ENCODE results near the gene ACOT4.
"Not testable (repeated sequence)": the region's sequence is repeated elsewhere in the genome, so short reads cannot be mapped to it uniquely, and the experiment has no call there.

Gene ACOT4

GRCh38 chr14:73591690-73592449, at the start of gene ACOT4:
Gene ACOT4, plus strand, starts transcription at chr14:73591873. Its CDS starts 87 bp downstream, at chr14:73591960.
- peak; percentile 44 for DNase-seq (ENCODE audit: low read depth)

GRCh38 chr14:73542961-73543360, 48.7 kb upstream of the ACOT4 start:
- DNase-seq (ENCODE audit: low read depth), result not testable (repeated sequence)

- DNase-seq (ENCODE audit: low read depth), result not testable (repeated sequence)
Measured at GRCh38 chr14:73545353-73545752, 46.3 kb upstream of the ACOT4 start.

GRCh38 chr14:73549097-73549496, 42.6 kb upstream of the ACOT4 start:
- DNase-seq (ENCODE audit: low read depth), result not testable (repeated sequence)

- DNase-seq (ENCODE audit: low read depth), result not testable (repeated sequence)
Measured at GRCh38 chr14:73549889-73550524, 41.7 kb upstream of the ACOT4 start.

- no peak for DNase-seq (ENCODE audit: low read depth)
Measured at GRCh38 chr14:73553845-73554244, 37.8 kb upstream of the ACOT4 start.

- DNase-seq (ENCODE audit: low read depth), result not testable (repeated sequence)
Measured at GRCh38 chr14:73557201-73557600, 34.5 kb upstream of the ACOT4 start.

- DNase-seq (ENCODE audit: low read depth), result not testable (repeated sequence)
Measured at GRCh38 chr14:73558238-73558637, 33.4 kb upstream of the ACOT4 start.

- not testable (repeated sequence) for DNase-seq (ENCODE audit: low read depth)
Measured at GRCh38 chr14:73562256-73562655, 29.4 kb upstream of the ACOT4 start.

GRCh38 chr14:73562696-73563095, 29.0 kb upstream of the ACOT4 start:
- not testable (repeated sequence) for DNase-seq (ENCODE audit: low read depth)

GRCh38 chr14:73566431-73566830, 25.2 kb upstream of the ACOT4 start:
- not testable (repeated sequence) for DNase-seq (ENCODE audit: low read depth)

- DNase-seq (ENCODE audit: low read depth), result not testable (repeated sequence)
Measured at GRCh38 chr14:73566935-73567334, 24.7 kb upstream of the ACOT4 start.

- DNase-seq (ENCODE audit: low read depth), result no peak
Measured at GRCh38 chr14:73567358-73567757, 24.3 kb upstream of the ACOT4 start.

GRCh38 chr14:73567951-73568885, 23.5 kb upstream of the ACOT4 start:
- DNase-seq (ENCODE audit: low read depth), result no peak

- DNase-seq (ENCODE audit: low read depth), result not testable (repeated sequence)
Measured at GRCh38 chr14:73568886-73569184, 22.8 kb upstream of the ACOT4 start.

- peak; percentile 67 for DNase-seq (ENCODE audit: low read depth)
Measured at GRCh38 chr14:73569185-73569958, 22.3 kb upstream of the ACOT4 start, which contains the start of gene ACOT2. Gene ACOT2, plus strand, starts transcription at chr14:73569213. Its CDS starts 28 bp downstream, at chr14:73569241.

GRCh38 chr14:73570913-73571312, 20.8 kb upstream of the ACOT4 start:
- peak; percentile 41 for DNase-seq (ENCODE audit: low read depth)

- DNase-seq (ENCODE audit: low read depth), result not testable (repeated sequence)
Measured at GRCh38 chr14:73573034-73573433, 18.6 kb upstream of the ACOT4 start.

- not testable (repeated sequence) for DNase-seq (ENCODE audit: low read depth)
Measured at GRCh38 chr14:73573740-73574139, 17.9 kb upstream of the ACOT4 start.

- not testable (repeated sequence) for DNase-seq (ENCODE audit: low read depth)
Measured at GRCh38 chr14:73574251-73574650, 17.4 kb upstream of the ACOT4 start.

GRCh38 chr14:73576391-73576790, 15.3 kb upstream of the ACOT4 start:
- DNase-seq (ENCODE audit: low read depth), result no peak

All from activated T-helper 1 cell treated with Interleukin-2 at 50 U/mL for 16 hours (primary cell).